GM10266 (cell line): ENCODE measurements around the gene OLA1.

Experiments used
- DNase-seq: peaks from one replicate; pipeline ENCODE4 v3.0.0; 2012; ENCODE audit errors: extremely low spot score
- CTCF ChIP-seq: IDR thresholded peaks from 2 replicates; pipeline ENCODE4 v1.5.1; 2012; ENCODE audit warnings: mild to moderate bottlenecking, low read depth; ENCODE audit not compliant: control insufficient read depth, insufficient read depth; ENCODE audit errors: missing control alignments

Gene OLA1

DNA sequence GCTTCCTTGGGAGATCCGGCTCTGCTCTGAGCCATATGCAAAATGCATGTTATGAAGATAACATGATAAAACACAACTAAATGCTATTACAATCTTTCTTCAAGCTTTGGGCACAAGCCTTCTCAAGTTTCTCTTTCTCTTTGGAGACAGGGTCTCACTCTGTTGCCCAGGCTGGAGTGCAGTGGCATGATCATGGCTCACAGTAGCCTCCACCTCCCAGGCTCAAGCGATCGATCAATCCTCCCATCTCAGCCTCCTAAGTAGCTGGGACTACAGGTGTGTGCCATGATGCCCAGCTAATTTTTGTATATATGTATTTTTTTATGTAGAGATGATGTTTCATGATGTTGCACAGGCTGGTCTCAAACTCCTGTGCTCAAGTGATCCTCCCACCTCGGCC, 175.5 kb downstream of the OLA1 start:
- no peak for DNase-seq
- no peak for TF ChIP-seq CTCF

GRCh38 chr2:174072069-174072468, 176.3 kb downstream of the OLA1 start:
- TF ChIP-seq CTCF = no peak

DNA sequence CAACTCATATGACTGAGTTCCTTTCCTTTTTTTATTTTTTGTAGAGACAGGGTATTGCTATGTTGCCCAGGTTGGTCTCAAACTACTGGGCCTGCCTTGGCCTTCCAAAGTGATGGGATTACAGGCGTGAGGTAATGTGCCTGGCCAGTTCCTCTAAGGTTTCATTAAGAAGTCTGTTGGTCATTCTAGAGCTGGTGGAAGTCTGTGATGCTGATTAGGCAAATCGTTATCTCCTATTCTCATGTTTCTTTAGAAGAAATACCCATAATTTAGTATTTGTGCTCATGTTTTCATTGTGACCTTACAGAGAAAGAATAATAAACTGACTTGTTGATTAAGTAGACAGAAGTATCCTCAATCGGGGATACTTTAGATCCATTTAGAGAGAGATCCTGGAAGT, 177.0 kb downstream of the OLA1 start:
- TF ChIP-seq CTCF = no peak
- DNase-seq = no peak

More at GRCh38 chr2:174072069-174072468, 176.3 kb downstream of the OLA1 start:
- no peak for DNase-seq

- no peak for DNase-seq
- TF ChIP-seq CTCF = no peak
Measured at GRCh38 chr2:174070281-174070680, 178.1 kb downstream of the OLA1 start.

DNA sequence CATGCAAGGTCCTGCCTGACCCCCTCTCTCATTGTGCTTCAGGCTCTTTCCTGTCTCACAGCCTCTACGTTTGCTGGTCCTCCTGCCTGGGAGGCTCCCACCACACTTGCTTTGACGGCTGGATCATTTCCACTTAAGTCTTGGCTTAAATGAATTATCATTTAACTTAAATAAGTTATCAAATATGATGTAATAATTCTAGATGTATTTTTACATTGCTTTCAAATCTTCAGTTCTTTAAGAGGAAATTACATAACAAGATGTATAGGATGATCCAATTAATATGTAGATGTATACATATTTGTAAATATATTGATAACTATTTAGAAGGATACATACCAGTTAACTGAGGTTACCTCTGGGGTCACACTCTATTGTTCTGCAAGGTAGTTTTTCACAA, 180.5 kb downstream of the OLA1 start:
- DNase-seq = no peak
- TF ChIP-seq CTCF = no peak

GRCh38 chr2:174066871-174067270, 181.5 kb downstream of the OLA1 start:
- TF ChIP-seq CTCF = no peak

DNA sequence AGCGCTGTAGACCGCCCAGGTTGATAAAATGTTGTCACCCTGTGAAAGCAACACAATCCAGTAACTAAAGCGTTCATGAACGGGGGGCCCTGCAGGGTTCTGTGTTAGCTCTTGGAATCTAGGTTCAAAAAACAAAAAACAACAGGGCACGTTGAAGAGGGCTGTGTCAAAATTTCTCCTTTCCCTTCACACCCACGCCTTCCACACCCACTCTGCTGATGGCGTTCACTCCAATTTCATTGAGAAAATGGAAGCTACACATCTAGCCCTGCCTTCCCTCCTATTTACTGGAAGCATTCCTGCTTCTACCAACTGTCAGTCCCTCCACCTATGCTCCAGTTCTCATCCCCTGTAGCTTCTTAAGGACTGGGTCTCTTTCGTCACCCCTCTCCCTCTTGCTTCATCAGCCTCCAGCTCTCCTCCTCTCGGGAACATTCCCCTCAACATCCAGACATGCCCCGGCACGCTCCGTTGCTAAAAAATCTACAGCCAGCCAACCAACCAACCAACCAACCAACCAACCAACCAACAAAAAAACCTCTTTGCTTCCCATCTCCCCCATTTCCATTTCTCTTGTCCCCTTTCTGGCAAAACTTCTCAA, 184.7 kb downstream of the OLA1 start:
- no peak for DNase-seq
- no peak for TF ChIP-seq CTCF

More at GRCh38 chr2:174066871-174067270, 181.5 kb downstream of the OLA1 start:
- no peak for DNase-seq
